IMR-90 (cell line): Measurements from ENCODE around the gene AJUBA. TPM values are rescaled to one million over a fixed set of nuclear protein-coding genes. Genes with fewer than 3 reads are reported as not detected.

Experiments
- ATAC-seq: fragments of 200-7000 bp; cut with Tn5 transposase; 2 replicates; pipeline ENCODE4 v1.9.1; 2020; ENCODE audit warnings: low read depth, mild to moderate bottlenecking, moderate library complexity
- BruUV-seq: library from RNA; stranded (reverse); fragments of 400-500 nt; replicated peaks from 2 replicates; lab custom pipeline; 2021; lab: Mats Ljungman, UMichigan
- CTCF ChIA-PET: fragments of 300-600 bp; formaldehyde crosslinking; extraction: SDS; loops from one replicate; lab custom pipeline; 2021; ENCODE audit warnings: antibody characterized with exemption; lab: Yijun Ruan, JAX
- POLR2A ChIA-PET: fragments of 300-600 bp; sonication (Branson Sonifier 250); formaldehyde crosslinking; loops from one replicate; lab custom pipeline; 2022; ENCODE audit warnings: antibody characterized with exemption; ENCODE audit not compliant: unreplicated experiment; lab: Charles Lee
- DNase-seq: peaks from one replicate; pipeline ENCODE4 v3.0.0; 2013
- H2AFZ ChIP-seq: replicated peaks from 2 replicates; pipeline ENCODE3; 2013; ENCODE audit warnings: low read length, mild to moderate bottlenecking; ENCODE audit not compliant: poor library complexity
- H2AK5ac ChIP-seq: 2 replicates; pipeline ENCODE4 v1.6.1; 2013; ENCODE audit warnings: low read depth, low read length, inconsistent platforms
- H2AK9ac ChIP-seq: replicated peaks from 2 replicates; pipeline ENCODE3; 2013; ENCODE audit warnings: mild to moderate bottlenecking, low read depth, low read length, moderate library complexity; ENCODE audit not compliant: poor library complexity
- H2BK120ac ChIP-seq: 2 replicates; pipeline ENCODE4 v1.6.1; 2013; ENCODE audit warnings: low read depth, low read length, inconsistent platforms
- H2BK15ac ChIP-seq: 3 replicates; pipeline ENCODE4 v1.6.1; 2013; ENCODE audit warnings: low read depth, low read length, inconsistent platforms
- H2BK20ac ChIP-seq: 2 replicates; pipeline ENCODE4 v1.6.1; 2013; ENCODE audit warnings: low read depth, mild to moderate bottlenecking, inconsistent platforms, low read length, moderate library complexity
- H2BK5ac ChIP-seq: 2 replicates; pipeline ENCODE4 v1.6.1; 2013; ENCODE audit warnings: mild to moderate bottlenecking, low read depth, low read length, inconsistent platforms; ENCODE audit not compliant: poor library complexity, severe bottlenecking
- H3K14ac ChIP-seq: replicated peaks from 2 replicates; pipeline ENCODE4 v1.6.1; 2013; ENCODE audit warnings: low read depth, low read length, inconsistent platforms
- H3K18ac ChIP-seq: 2 replicates; pipeline ENCODE4 v1.6.1; 2013; ENCODE audit warnings: low read depth, low read length, control low read depth
- H3K23ac ChIP-seq: 2 replicates; pipeline ENCODE4 v1.6.1; 2013; ENCODE audit warnings: low read depth, low read length, inconsistent platforms
- H3K27ac ChIP-seq: 2 replicates; pipeline ENCODE4 v1.5.1; 2013; ENCODE audit warnings: mild to moderate bottlenecking, control low read depth, low read length; ENCODE audit not compliant: insufficient read depth
- H3K27me3 ChIP-seq: 2 replicates; pipeline ENCODE4 v1.6.1; 2013; ENCODE audit warnings: low read length; ENCODE audit not compliant: control insufficient read depth, insufficient read depth
- H3K36me3 ChIP-seq: 2 replicates; pipeline ENCODE4 v1.6.1; 2013; ENCODE audit warnings: low read length, mixed read lengths; ENCODE audit not compliant: control insufficient read depth, insufficient read depth
- H3K4ac ChIP-seq: 2 replicates; pipeline ENCODE4 v1.6.1; 2013; ENCODE audit warnings: low read depth, low read length, inconsistent platforms
- H3K4me1 ChIP-seq: 2 replicates; pipeline ENCODE4 v1.6.1; 2013; ENCODE audit warnings: low read length, mixed read lengths; ENCODE audit not compliant: control insufficient read depth, insufficient read depth
- H3K4me2 ChIP-seq: 2 replicates; pipeline ENCODE4 v1.6.1; 2013; ENCODE audit warnings: low read depth, mild to moderate bottlenecking, control low read depth, low read length, moderate library complexity
- H3K4me3 ChIP-seq: 2 replicates; pipeline ENCODE4 v1.5.1; 2013; ENCODE audit warnings: low read depth, mild to moderate bottlenecking, control low read depth, low read length, moderate library complexity; ENCODE audit not compliant: insufficient read depth
- H3K56ac ChIP-seq: 2 replicates; pipeline ENCODE4 v1.6.1; 2013; ENCODE audit warnings: low read length, inconsistent platforms; ENCODE audit not compliant: insufficient read depth; ENCODE audit errors: extremely low read depth
- H3K79me1 ChIP-seq, 2 experiments: 2 replicates each; pipeline ENCODE4 v1.6.1; 2013; ENCODE audit warnings: low read length in 2 of 2, inconsistent platforms in 1 of 2, low read depth in 1 of 2
- H3K9ac ChIP-seq: 2 replicates; pipeline ENCODE4 v1.6.1; 2013; ENCODE audit warnings: low read depth, low read length, control low read depth
- H3K9me1 ChIP-seq: 2 replicates; pipeline ENCODE4 v1.6.1; 2013; ENCODE audit warnings: low read length, inconsistent platforms; ENCODE audit not compliant: insufficient read depth
- H3K9me3 ChIP-seq: 2 replicates; pipeline ENCODE4 v1.6.1; 2013; ENCODE audit warnings: low read length; ENCODE audit not compliant: control insufficient read depth, insufficient read depth
- H4K20me1 ChIP-seq: 2 replicates; pipeline ENCODE4 v1.6.1; 2013; ENCODE audit warnings: low read length, inconsistent platforms; ENCODE audit not compliant: insufficient read depth
- H4K5ac ChIP-seq: 2 replicates; pipeline ENCODE4 v1.6.1; 2013; ENCODE audit warnings: mild to moderate bottlenecking, low read depth, low read length, control low read depth
- H4K8ac ChIP-seq, 2 experiments: 2 replicates each; pipeline ENCODE4 v1.6.1; 2013; ENCODE audit warnings: low read depth in 2 of 2, low read length in 2 of 2, control low read depth in 1 of 2, inconsistent platforms in 1 of 2
- H4K91ac ChIP-seq: 2 replicates; pipeline ENCODE4 v1.6.1; 2013; ENCODE audit warnings: low read depth, low read length, inconsistent platforms; ENCODE audit not compliant: insufficient read depth
- MAZ ChIP-seq: IDR thresholded peaks from 2 replicates; pipeline ENCODE4 v1.6.1; 2012; ENCODE audit warnings: low read depth, mild to moderate bottlenecking, low read length, improper control_type of control experiment, moderate library complexity, borderline replicate concordance
- POLR2A ChIP-seq: IDR thresholded peaks from 2 replicates; pipeline ENCODE4 v1.6.1; 2012; ENCODE audit warnings: mild to moderate bottlenecking, low read depth, low read length
- RCOR1 ChIP-seq: IDR thresholded peaks from 2 replicates; pipeline ENCODE4 v1.6.1; 2012; ENCODE audit warnings: mild to moderate bottlenecking, low read length, improper control_type of control experiment; ENCODE audit not compliant: insufficient replicate concordance
- RFX5 ChIP-seq: IDR thresholded peaks from 2 replicates; pipeline ENCODE4 v1.8.0; 2012; ENCODE audit warnings: low read depth, mild to moderate bottlenecking, low read length, moderate library complexity
- whole genome bisulfite sequencing, 2 experiments: methylation state at CpG; one replicate each; pipeline versions ENCODE4 v1.1.5 to v1.1.7; 2013; ENCODE audit warnings: missing lambda C conversion rate in 2 of 2; ENCODE audit not compliant: insufficient read length in 1 of 2; ENCODE audit errors: extremely low coverage in 2 of 2; 5-methylcytosine and 5-hydroxymethylcytosine counted together
- dilution Hi-C: fragments of 300-500 bp; cut with HindIII; formaldehyde crosslinking; loops from one replicate; pipeline ENCODE4 v1.14.3; 2018; ENCODE audit warnings: low sequenced_read_pairs; ENCODE audit not compliant: unreplicated experiment
- in situ Hi-C: fragments of 300-500 bp; cut with MboI; formaldehyde crosslinking; loops from 3 replicates; pipeline ENCODE4 v1.14.3; 2019; ENCODE audit warnings: low sequenced_read_pairs, inconsistent platforms, mixed read lengths
- intact Hi-C: fragments of 100-400 bp; cut with micrococcal nuclease; formaldehyde crosslinking; loops from 2 replicates; pipeline ENCODE4 v1.10.0; 2022
- polyA plus RNA-seq, 3 experiments: library from polyadenylated mRNA; depleted of rRNA; stranded (reverse); fragments of >200 nt; gene quantifications; 2 replicates each; pipeline ENCODE4 v1.2.3, GENCODE V29; 2012; ENCODE audit warnings: low replicate concordance in 1 of 3
- total RNA-seq: library from RNA; depleted of rRNA; stranded (reverse); fragments of >200 nt; gene quantifications from 2 replicates; pipeline ENCODE4 v1.2.3, GENCODE V29; 2012

The AJUBA gene
- total and polyA plus RNA-seq, 2 of the 4 experiments (the other 2 are of a cell fraction), result 46.4 to 67.6 TPM

DNA sequence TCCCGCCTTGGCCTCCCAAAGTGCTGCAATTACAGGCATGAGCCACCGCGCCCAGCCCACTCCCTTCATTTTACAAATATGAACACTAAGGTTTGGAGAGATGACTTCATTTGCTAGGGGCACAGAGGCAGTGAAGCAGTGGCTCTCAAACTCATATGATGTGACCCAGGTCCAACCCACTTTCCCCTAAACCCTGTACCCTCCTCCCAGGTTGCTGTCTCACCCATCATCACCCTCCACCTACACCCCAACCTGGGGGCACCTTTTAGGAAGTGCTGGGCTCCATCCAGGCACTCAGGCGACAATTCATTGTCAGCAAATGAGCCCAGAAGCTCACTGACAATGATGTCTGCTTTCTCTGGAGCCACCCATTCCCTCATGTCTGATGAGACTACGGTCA, 58.6 kb downstream of the AJUBA start:
- peaks cover 5 to 49% of the 10 kb centered on the region in 2 experiments for H3K79me1 ChIP-seq
- no peak for TF ChIP-seq POLR2A
- no peak for TF ChIP-seq MAZ
- TF ChIP-seq RFX5, result no peak
- TF ChIP-seq RCOR1, result no peak
- H2AK5ac ChIP-seq, result no peak overlapping the region
- H2AFZ ChIP-seq, result no peak overlapping the region
- in situ Hi-C loops (no loop called here), intact Hi-C loops (no loop called here), dilution Hi-C loops (no loop called here)
- no peaks in the 10 kb centered on the region for H4K20me1 ChIP-seq
- no peak overlapping the region for H4K8ac ChIP-seq
- no peak overlapping the region for H3K4me2 ChIP-seq
- no peak overlapping the region for H2BK15ac ChIP-seq
- H3K56ac ChIP-seq, result no peak overlapping the region
- ChIA-PET POLR2A (no interaction called here), CTCF (no interaction called here)
- DNase-seq, result no peak
- no peak for ATAC-seq
- H2AK9ac ChIP-seq, result no peak overlapping the region
- H3K36me3 ChIP-seq, result peaks cover 37% of the 10 kb centered on the region
- no peak overlapping the region for H2BK120ac ChIP-seq
- H3K14ac ChIP-seq, result no peak overlapping the region
- H3K27me3 ChIP-seq, result no peaks in the 10 kb centered on the region
- H3K18ac ChIP-seq, result no peak overlapping the region
- H4K5ac ChIP-seq, result no peak overlapping the region
- H3K4me1 ChIP-seq, result peaks cover 6% of the 10 kb centered on the region; the same call in 1 of the 2 replicates
- no peak overlapping the region for H2BK5ac ChIP-seq
- H3K27ac ChIP-seq, result no peak overlapping the region
- no peak overlapping the region for H3K23ac ChIP-seq
- no peak overlapping the region for H4K91ac ChIP-seq
- H3K9me1 ChIP-seq, result peaks cover 8% of the 10 kb centered on the region; the same call in 1 of the 2 replicates
- no peak overlapping the region for H2BK20ac ChIP-seq
- no peak overlapping the region for H3K4me3 ChIP-seq
- no peak overlapping the region for H3K9ac ChIP-seq
- BruUV-seq, result no TSS peak
- H3K9me3 ChIP-seq, result no peaks in the 10 kb centered on the region
- H3K4ac ChIP-seq, result no peak overlapping the region
- WGBS, 2 experiments, result 100% methylated on average over 1 of the region's 5 CpGs; no CpG with 5 or more reads in 1 of the 2 experiments
